Kidney tubule cell (primary cell): ENCODE results near the gene PATL2.
A peak's percentile ranks its signal among the peaks of the same experiment; 100 is the strongest.
"Not testable (repeated sequence)": the region's sequence is repeated elsewhere in the genome, so short reads cannot be mapped to it uniquely, and the experiment has no call there.

ENCODE experiments used
- DNase-seq: peaks from one replicate; pipeline ENCODE4 v3.0.0-alpha.2; 2018; ENCODE audit warnings: low spot score

Gene PATL2

DNA sequence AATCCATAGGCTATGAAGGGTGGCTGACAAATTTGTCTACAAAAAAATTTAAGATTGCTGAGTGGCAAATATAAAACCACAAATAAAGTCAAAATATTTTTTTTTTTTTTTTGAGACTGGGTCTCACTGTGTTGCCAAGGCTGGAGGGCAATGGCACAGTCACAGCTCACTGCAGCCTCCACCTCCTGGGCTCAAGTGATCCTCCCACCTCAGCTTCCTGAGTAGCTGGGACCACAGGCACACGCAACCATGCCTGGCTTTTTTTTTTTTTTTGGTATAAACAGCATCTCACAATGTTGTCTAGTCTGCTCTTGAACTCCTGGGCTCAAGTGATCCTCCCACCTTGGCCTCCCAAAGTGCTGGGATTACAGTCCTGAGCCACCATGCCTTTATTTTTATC lies 20.9 kb downstream of the PATL2 start:
- DNase-seq, result not testable (repeated sequence)

DNA sequence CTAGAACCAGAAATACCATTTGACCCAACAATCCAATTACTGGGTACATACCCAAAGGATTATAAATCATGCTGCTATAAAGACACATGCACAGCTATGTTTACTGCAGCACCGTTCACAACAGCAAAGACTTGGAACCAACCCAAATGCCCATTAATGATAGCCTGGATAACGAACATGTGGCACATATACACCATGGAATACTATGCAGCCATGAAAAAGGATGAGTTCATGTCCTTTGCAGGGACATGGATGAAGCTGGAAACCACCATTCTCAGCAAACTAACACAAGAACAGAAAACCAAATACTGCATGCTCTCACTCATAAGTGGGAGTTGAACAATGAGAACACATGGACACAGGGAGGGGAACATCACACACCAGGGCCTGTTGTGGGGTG lies 21.8 kb downstream of the PATL2 start:
- DNase-seq, result not testable (repeated sequence)

- DNase-seq, result peak; percentile 74
Observed at GRCh38 chr15:44682809-44683682, 28.1 kb downstream of the PATL2 start.

DNA sequence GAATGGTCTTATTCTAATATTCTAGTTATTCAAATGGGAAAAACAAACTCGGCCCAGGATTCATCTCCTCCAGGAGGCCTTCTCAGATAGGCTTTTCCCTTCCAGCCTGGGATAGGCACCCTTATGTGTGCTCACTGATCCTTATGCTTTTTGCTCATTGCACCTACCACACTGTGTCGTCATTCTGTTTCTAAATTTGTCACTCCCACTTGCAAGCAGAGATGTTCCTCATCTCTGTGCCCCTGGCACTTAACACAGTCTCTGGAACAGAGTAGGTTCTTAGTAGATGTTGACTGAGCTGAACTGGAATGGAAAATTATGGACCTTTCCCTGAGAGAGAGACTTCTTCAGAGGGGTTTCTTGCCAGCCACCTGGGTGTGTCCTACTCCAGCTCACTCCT lies 28.9 kb downstream of the PATL2 start:
- DNase-seq, result no peak

GRCh38 chr15:44676676-44677075 lies 34.4 kb downstream of the PATL2 start:
- peak; percentile 5 for DNase-seq

DNA sequence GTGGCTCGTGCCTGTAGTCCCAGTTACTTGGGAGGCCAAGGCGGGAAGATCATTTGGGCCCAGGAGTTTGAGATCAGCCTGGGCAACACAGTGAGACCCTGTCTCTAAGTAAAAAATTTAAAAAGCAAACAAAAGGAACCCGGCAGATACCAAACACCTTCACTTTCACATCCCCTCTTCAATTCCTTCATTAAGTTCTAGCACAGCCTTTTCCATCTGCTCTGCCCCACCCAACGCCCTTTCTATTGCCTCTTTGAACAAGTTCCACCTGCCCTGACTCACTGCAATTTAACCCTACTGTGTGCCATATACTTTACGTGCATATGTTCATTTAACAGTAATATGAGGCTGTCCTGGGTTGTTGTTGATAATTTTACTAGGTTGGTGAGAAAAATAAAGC lies 35.2 kb downstream of the PATL2 start:
- DNase-seq, result no peak

DNA sequence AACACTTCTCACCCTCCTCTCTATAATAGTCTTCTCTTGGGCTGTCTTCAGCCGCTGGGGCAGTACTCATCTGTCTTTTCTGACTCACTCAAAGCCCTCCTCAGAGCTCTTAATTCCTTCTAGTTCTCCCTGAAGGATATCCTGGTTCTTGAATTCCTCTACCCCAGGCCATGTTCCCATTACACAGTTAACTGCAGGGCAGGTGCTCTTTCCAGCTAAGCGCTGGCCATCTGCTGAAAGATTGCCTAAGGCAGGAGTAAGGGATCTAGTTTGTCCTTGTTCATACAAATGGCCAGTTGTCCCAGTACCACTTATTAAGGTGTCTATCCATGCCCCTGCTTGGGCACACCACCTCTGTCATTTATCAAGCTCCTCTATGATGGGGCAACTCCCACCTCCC lies 37.5 kb downstream of the PATL2 start:
- no peak for DNase-seq

DNA sequence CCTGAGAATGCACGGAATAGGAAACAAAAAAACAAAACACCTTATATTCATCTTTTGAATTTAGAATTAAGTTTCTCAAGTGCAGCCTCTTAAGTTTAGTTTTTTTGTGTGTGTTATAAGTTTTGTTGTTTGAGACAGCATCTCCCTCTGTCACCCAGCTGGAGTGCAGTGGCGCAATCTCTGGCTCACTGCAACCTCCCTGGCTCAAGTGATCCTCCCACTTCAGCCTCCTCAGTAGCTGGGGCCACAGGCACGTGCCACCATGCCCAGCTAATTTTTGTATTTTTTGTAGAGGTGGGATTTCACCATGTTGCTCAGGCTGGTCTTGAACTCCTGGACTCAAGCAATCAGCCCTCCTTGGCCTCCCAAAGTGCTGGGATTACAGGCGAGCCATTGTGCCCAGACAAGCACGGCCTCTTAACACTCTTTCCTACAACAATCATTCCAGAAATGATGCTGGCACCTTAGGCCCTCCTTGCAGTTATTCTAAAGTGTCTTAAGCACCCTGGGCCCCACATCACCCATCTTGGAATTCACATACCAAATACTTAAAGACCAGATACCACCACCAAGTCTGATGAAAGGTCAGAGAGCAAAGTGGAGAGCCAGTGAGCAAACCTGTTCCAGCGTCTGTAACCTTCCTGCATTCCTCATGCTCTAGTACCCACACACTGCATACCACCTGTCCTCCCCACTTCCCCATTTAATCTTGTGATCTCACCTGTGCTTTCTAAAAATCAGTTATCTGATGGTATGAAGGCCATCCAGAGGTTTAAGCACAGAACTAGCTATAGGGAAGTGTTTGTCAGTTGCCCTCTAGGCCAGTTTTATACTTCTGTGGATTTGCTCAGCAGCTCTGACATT lies 40.8 kb downstream of the PATL2 start:
- peak; percentile 66 for DNase-seq

DNA sequence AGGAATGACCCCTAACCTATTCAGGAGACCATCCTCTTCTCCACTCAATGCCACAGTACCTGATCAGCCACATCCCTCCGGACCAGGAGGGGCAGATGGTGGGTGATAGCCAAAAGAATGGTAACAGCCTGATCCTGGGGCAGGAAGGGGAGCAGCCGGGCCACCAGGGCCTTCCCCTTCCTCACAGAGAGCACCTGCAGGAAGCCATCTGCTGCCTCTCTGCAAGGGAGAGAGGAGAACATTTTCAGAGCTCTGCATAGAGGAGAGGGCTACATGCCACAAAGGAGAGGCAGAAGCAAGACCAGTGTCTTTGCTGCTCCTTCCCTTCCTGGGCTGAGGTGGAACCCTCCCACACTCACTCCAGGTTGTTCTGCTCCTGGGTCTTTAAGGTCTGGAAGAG lies 42.2 kb downstream of the PATL2 start:
- DNase-seq, result no peak

DNA sequence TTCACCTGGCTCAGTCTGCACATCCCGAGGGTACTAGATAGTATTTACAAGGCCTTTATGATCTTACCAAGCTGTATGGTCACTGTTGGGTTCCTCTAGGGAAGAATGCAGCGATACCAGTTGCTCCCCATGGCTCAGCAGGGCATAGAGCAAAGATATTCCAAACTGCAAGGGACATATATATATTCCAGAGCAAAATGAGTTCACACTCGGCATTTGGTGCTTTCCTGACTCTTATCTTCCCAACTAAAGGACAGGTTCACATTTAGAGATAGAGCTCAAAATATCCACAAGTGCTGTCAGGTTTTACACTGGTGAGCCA lies 44.1 kb downstream of the PATL2 start:
- DNase-seq, result no peak

DNA sequence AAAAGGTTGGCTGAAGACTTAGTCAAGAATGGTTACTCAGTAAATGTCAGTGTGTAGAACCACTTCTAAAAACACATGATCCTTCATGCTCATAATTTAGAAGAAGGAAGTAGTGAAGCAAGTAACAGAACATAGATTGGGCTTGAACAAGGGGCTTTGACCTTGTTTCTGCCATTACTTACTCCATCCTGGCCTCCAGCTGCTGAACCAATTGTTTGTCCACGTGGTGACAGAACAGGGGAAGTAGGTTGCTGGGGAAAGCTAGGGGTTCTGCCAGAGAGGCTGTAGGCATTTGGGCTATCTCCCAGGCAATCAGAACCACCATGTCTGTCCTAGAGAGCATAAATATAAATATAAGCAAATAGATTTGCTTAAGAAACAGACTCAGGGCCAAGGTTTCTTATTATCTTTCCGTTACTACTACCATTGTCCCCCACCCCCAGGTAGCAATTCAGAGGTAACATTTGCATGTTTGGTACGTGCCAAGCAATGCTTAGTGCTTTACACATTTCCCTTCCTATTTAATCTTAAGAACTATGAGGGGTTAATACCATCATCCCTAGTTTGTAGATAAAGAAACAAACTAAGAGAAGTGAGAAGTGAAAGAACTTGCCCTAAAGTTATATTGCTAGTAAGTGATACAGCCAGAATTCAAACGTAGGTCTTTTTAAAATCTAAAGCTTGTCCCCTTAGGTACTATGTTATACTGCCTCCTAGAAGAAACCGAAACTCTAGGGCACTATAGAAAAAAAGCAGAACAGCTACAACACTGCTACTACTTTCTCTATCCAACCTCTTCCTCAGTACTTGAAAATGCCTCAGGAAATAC lies 44.7 kb downstream of the PATL2 start:
- DNase-seq, result no peak

- peak; percentile 98 for DNase-seq
Observed at GRCh38 chr15:44663410-44664308, 47.5 kb downstream of the PATL2 start, which contains the start of gene SPG11. Gene SPG11 (minus strand): TSS chr15:44663662. CDS start chr15:44663647, 15 bp downstream.

DNA sequence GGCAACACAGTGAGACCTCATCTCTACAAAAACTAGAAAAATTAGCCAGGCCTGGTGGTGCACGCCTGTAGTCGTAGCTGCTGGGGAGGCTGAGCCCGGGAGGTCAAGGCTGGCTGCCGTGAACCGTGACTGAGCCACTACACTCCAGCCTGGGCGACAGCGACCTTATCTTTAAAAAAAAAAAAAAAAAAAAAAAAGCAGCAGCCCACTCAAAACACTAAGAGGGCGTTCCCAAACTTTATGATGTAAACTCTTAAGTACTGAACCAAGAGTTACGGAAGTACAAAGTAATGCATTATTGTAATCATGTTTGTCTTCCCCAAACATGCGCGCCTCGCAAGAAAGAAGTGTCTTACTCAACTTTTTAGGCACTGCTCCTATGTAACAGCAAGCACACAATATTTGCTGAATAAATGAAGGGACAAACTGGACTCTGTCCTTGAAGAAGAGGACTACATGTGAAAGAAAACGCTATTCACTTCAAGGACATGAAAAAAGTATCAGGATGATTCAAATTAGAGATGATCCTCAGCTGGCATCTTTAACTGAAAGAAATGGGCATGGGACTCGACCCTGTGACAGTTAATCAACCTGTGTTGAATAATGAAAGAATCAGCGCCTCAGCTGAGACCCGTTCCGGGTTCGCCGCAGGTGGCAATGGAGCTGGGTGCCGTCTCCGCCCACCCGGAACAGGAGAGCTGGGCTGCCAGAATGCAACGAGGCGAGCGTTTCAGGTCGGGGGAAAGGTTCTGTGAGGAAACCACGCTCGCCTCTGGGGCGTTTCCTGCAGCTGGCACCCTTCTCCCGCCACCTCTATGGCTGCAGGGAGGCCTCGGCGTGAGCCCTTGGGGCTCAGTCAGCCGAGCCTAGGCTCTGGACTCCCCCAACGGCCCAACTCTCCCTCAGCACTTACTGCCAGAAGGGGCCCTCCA lies 48.4 kb downstream of the PATL2 start:
- DNase-seq, result peak; percentile 81

GRCh38 chr15:44661576-44661975 lies 49.5 kb downstream of the PATL2 start:
- DNase-seq, result no peak

DNA sequence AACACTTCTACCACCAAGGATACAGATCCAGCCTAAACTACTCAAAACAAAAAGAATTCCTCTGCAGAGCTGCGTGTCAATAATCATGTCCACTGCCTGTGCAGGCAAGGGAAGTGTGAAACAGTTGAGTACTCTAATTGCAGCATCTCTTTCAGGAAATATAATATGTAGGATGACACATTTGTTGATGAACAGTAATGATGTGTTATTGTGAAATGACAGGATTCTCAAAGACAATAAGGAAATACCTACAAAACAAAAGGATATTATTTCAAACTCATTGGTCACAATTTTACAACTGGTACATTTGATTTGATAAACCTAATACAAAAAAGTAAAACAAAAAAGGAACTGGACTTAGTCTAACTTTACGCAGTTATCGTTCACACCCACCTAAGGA lies 52.1 kb downstream of the PATL2 start:
- DNase-seq, result no peak

DNA sequence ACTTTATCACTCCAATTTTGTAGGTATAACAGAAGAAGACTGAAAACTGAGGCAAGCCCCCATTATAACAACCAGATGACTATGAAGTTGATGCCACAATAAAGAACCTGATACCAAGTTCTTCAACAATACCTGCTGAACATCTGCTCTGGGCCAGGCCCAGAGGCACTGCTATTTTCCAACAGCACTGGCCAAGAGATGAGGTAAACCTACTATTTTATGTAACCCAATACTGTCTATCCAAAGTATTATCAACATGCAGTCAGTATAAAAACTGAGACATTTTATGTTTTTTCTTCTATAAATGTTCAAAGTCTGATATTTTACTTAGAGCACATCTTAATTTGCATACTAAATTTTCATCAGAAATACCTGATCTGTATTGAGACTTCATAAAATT lies 53.7 kb downstream of the PATL2 start:
- DNase-seq, result no peak

DNA sequence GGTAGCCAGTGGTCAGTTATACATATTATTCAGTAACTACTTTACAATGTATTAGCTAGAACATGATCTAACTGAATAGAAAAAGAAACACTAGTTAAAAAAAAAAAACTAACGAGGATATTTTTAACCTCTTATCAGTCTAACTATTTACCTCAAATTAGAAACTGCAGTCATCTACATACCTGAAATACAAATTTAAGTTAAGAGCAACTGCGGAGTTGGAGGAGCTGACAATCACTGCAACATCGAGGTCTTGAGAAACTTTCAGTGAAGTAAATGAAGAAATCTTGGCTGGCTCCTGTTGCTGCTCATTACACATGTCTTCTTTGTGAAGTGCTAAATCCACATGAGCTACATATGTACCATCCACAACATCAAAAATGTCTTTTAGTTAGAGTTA lies 54.2 kb downstream of the PATL2 start:
- DNase-seq, result no peak

GRCh38 chr15:44656298-44656697 lies 54.8 kb downstream of the PATL2 start:
- DNase-seq, result no peak

- no peak for DNase-seq
Observed at GRCh38 chr15:44654858-44655257, 56.3 kb downstream of the PATL2 start.

- no peak for DNase-seq
Observed at GRCh38 chr15:44647637-44648036, 63.5 kb downstream of the PATL2 start.
